ENCODE results near the gene ACYP2.

GRCh38 chr2:54143780-54144179 is 28.4 kb downstream of the ACYP2 start:
- TF ChIP-seq CTCF (IDR thresholded peaks at IDR 0.05) (no peak), POLR2A (IDR thresholded peaks at IDR 0.05) (no peak)
